Endothelial cell of umbilical vein (primary cell): ENCODE measurements around the gene DHX40. TPM values are rescaled to one million over a fixed set of nuclear protein-coding genes. Genes with fewer than 3 reads are reported as not detected.

Source experiments
- BruUV-seq: library from RNA; stranded (reverse); fragments of 400-500 nt; replicated peaks from 2 replicates; lab custom pipeline; 2021; lab: Mats Ljungman, UMichigan
- CTCF ChIA-PET: fragments of 300-600, 350-600 bp; sonication (Branson Sonifier 250); formaldehyde crosslinking; loops from one replicate; lab custom pipeline; 2021; ENCODE audit warnings: antibody characterized with exemption, inconsistent platforms; lab: Charles Lee
- POLR2A ChIA-PET: fragments of 300-600, 350-600 bp; sonication (Branson Sonifier 250); formaldehyde crosslinking; loops from one replicate; lab custom pipeline; 2021; ENCODE audit warnings: antibody characterized with exemption, inconsistent platforms; lab: Charles Lee
- DNase-seq: peaks from one replicate; pipeline ENCODE4 v3.0.0-alpha.2; 2011; ENCODE audit warnings: low read depth, low spot score
- FAIRE-seq: peaks from 2 replicates; lab custom pipeline; 2011; peaks lifted over from hg19 to GRCh38; lab: Jason Lieb, UNC
- H2AFZ ChIP-seq: 2 replicates; pipeline ENCODE4 v1.6.0; 2012; ENCODE audit warnings: low read depth, low read length, control low read depth, inconsistent platforms
- H3K27ac ChIP-seq: 2 replicates; pipeline ENCODE4 v1.5.1; 2011; ENCODE audit warnings: low read depth, mild to moderate bottlenecking, control low read depth, low read length, moderate library complexity; ENCODE audit not compliant: insufficient read depth
- H3K27me3 ChIP-seq, 2 experiments: 2 replicates each; pipeline versions ENCODE4 v1.6.0 to v1.6.1; 2011; ENCODE audit warnings: low read length in 2 of 2, mixed read lengths in 1 of 2; ENCODE audit not compliant: control insufficient read depth in 2 of 2, insufficient read depth in 2 of 2
- H3K36me3 ChIP-seq, 2 experiments: 2 replicates in 1 of 2; 3 replicates in 1 of 2; pipeline ENCODE4 v1.5.1; 2011; ENCODE audit warnings: low read length in 2 of 2, mild to moderate bottlenecking in 1 of 2, moderate library complexity in 1 of 2; ENCODE audit not compliant: control insufficient read depth in 2 of 2, insufficient read depth in 2 of 2; ENCODE audit errors: extremely low read depth in 1 of 2
- H3K4me1 ChIP-seq: 3 replicates; pipeline ENCODE4 v1.5.1; 2011; ENCODE audit warnings: mild to moderate bottlenecking, low read length; ENCODE audit not compliant: control insufficient read depth, insufficient read depth; ENCODE audit errors: extremely low read depth
- H3K4me2 ChIP-seq: 2 replicates; pipeline ENCODE4 v1.6.1; 2011; ENCODE audit warnings: low read length, control low read depth, mixed read lengths; ENCODE audit not compliant: insufficient read depth
- H3K4me3 ChIP-seq, 3 experiments: fragments of 200-600 bp in 1 of 3; sonication (generic), shearing (Covaris generic) in 1 of 3; replicated peaks in 1 of 3; 2 replicates each; pipeline ENCODE4 v1.5.1; 2011 to 2016; ENCODE audit warnings: control low read depth in 3 of 3, low read length in 3 of 3, mild to moderate bottlenecking in 2 of 3, inconsistent platforms in 1 of 3, low read depth in 1 of 3, moderate library complexity in 1 of 3; ENCODE audit not compliant: insufficient read depth in 1 of 3
- H3K79me2 ChIP-seq: 2 replicates; pipeline ENCODE4 v1.6.0; 2012; ENCODE audit warnings: low read length, inconsistent platforms; ENCODE audit not compliant: control insufficient read depth, insufficient read depth
- H3K9ac ChIP-seq: replicated peaks from 2 replicates; pipeline ENCODE3; 2011; ENCODE audit warnings: low read length, control low read depth; ENCODE audit not compliant: insufficient read depth; ENCODE audit errors: extremely low read depth
- H3K9me1 ChIP-seq: replicated peaks from 3 replicates; pipeline ENCODE4 v1.6.0; 2011; ENCODE audit warnings: mild to moderate bottlenecking, low read length; ENCODE audit not compliant: control insufficient read depth, insufficient read depth; ENCODE audit errors: extremely low read depth
- H3K9me3 ChIP-seq: replicated peaks from 2 replicates; pipeline ENCODE4 v1.5.1; 2012; ENCODE audit warnings: low read length, inconsistent platforms; ENCODE audit not compliant: control insufficient read depth, insufficient read depth
- H4K20me1 ChIP-seq: replicated peaks from 2 replicates; pipeline ENCODE3; 2011; ENCODE audit warnings: mild to moderate bottlenecking, low read length; ENCODE audit not compliant: control insufficient read depth, insufficient read depth; ENCODE audit errors: extremely low read depth
- EZH2 ChIP-seq: IDR thresholded peaks from 2 replicates; pipeline ENCODE4 v1.6.1; 2012; ENCODE audit warnings: borderline replicate concordance, low read depth, mild to moderate bottlenecking, moderate library complexity, low read length, inconsistent platforms; ENCODE audit not compliant: severe bottlenecking
- FOS ChIP-seq: IDR thresholded peaks from 2 replicates; pipeline ENCODE4 v1.6.1; 2011; ENCODE audit warnings: mild to moderate bottlenecking, low read length, moderate library complexity, borderline replicate concordance; ENCODE audit not compliant: insufficient read depth
- GATA2 ChIP-seq: IDR thresholded peaks from 2 replicates; pipeline ENCODE4 v1.7.0; 2011; ENCODE audit warnings: low read depth, mild to moderate bottlenecking, moderate library complexity, mixed read lengths, low read length; ENCODE audit not compliant: insufficient read length, insufficient read depth
- JUN ChIP-seq: IDR thresholded peaks from 2 replicates; pipeline ENCODE4 v1.6.1; 2011; ENCODE audit warnings: borderline replicate concordance, low read depth; ENCODE audit not compliant: insufficient read length, insufficient read depth
- MYC ChIP-seq: IDR thresholded peaks from one replicate; pipeline ENCODE4 v1.6.1; 2011; ENCODE audit warnings: mild to moderate bottlenecking, low read depth, low read length
- POLR2A ChIP-seq: IDR thresholded peaks from 2 replicates; pipeline ENCODE4 v1.6.1; 2012; ENCODE audit warnings: low read depth, mild to moderate bottlenecking, control low read depth, low read length
- POLR2AphosphoS5 ChIP-seq: IDR thresholded peaks from 2 replicates; pipeline ENCODE4 v1.6.1; 2012; ENCODE audit warnings: low read depth, mild to moderate bottlenecking, control low read depth, low read length, moderate library complexity; ENCODE audit not compliant: insufficient read depth
- dilution Hi-C: fragments of 300-500 bp; cut with MboI; formaldehyde crosslinking; loops from one replicate; pipeline ENCODE4 v1.15.0; 2019; ENCODE audit warnings: low sequenced_read_pairs; ENCODE audit not compliant: extremely low pct_ligation_motif_present
- intact Hi-C: fragments of 100-400 bp; cut with micrococcal nuclease; formaldehyde crosslinking; loops from one replicate; pipeline ENCODE4 v1.10.0; 2022
- polyA plus RNA-seq, 4 experiments: library from polyadenylated mRNA; depleted of rRNA in 3 of 4; stranded (reverse) in 3 of 4; unstranded in 1 of 4; fragments of >200 nt; gene quantifications; 2 replicates each; pipeline versions ENCODE4 v1.2.1 to v1.2.3, GENCODE V29; 2011 to 2012; ENCODE audit warnings: missing spikeins in 1 of 4
- total RNA-seq: library from RNA; stranded (reverse); gene quantifications from 2 replicates; pipeline ENCODE4 v1.2.3, GENCODE V29; 2021
- TF ChIP-seq, protein P1 (sequence below): IDR thresholded peaks from 2 replicates; pipeline ENCODE4 v1.6.1; 2011; ENCODE audit not compliant: insufficient read depth, insufficient read length
- TF ChIP-seq, protein P2 (sequence below), 2 donors: IDR thresholded peaks; 1 replicate in 1 of 2; 2 replicates in 1 of 2; pipeline ENCODE4 v1.5.1; 2011; ENCODE audit warnings: low read length in 2 of 2, mild to moderate bottlenecking in 2 of 2, moderate library complexity in 2 of 2, control low read depth in 1 of 2, inconsistent platforms in 1 of 2, low read depth in 1 of 2; ENCODE audit not compliant: insufficient read depth in 1 of 2; ENCODE audit errors: extremely low read depth in 1 of 2

Gene DHX40
- total and polyA plus RNA-seq, 2 donors (not counting 3 experiments of a cell fraction or from before 2014, with no cell fraction given), result 14.0 to 29.7 TPM

DNA sequence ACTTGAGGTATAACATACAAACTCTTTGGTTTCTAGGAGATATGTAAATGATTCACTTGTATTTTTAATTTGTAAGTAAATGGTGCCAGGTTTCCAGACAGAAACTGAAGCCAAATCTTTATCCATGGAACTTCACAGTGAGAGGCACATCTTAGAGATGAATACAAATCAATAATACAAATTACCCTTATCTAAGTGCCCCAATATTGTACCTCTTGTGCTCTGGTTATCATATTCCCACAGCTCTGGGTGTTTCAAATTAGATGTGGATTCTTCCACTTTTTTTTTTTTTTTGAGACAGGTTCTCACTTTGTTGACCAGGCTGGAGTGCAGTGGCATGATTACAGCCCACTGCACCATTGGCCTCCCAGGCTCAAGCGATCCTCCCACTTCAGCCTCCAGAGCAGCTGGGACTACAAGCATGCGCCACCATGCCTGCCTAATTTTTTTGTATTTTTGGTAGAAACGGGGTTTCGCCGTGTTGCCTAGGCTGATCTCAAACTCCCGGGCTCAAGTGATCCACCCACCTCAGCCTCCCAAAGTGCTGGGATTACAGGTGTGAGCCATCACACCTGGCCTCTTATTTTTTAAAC, 38.0 kb upstream of the DHX40 start:
- FAIRE-seq (no peak), DNase-seq (no peak)
- Histone ChIP-seq H3K79me2 (no peaks in the 10 kb centered on the region), H4K20me1 (no peaks in the 10 kb centered on the region), H3K4me3 (no peak overlapping the region), H3K9ac (no peak overlapping the region), H3K9me3 (no peaks in the 10 kb centered on the region), H3K27ac (no peak overlapping the region), H3K9me1 (no peaks in the 10 kb centered on the region), H3K4me1 (no peaks in the 10 kb centered on the region), H3K4me2 (no peak overlapping the region), H3K36me3 (no peaks in the 10 kb centered on the region), H2AFZ (no peak overlapping the region), H3K27me3 (peaks cover 9 to 13% of the 10 kb centered on the region in 2 experiments)
- POLR2A ChIA-PET, result no interaction called here
- BruUV-seq, result no TSS peak
- CTCF ChIA-PET, result no interaction called here
- dilution Hi-C loops, result no loop called here
- intact Hi-C loops, result loop anchor here (10.0 kb wide), 1 partner anchor 177 kb away; the partner anchor contains the start of genes PTRH2 and VMP1
- TF ChIP-seq FOS, result no peak

DNA sequence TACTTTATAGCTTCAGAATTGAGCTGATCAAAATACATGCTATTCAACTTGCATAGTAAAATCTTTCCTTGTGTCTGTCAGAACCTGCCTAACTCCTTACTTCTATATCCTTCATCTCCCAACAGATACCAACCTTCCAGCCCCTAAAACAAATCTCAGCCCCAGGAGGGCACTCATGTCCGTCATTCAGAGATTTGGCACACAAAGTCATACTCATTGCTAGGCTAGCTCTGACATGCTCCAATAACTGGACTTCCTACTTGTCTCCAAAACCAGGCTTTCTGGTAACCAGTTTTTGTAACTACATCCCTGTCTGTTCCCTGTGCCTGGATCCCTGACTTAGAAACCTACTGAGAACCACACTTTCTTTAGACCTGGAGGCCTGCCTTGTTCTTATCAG, 37.5 kb upstream of the DHX40 start:
- no peak overlapping the region for H3K9ac ChIP-seq
- no peaks in the 10 kb centered on the region for H3K4me1 ChIP-seq
- H4K20me1 ChIP-seq, result no peaks in the 10 kb centered on the region
- ChIA-PET POLR2A (no interaction called here), CTCF (no interaction called here)
- dilution Hi-C loops, result no loop called here
- no peak overlapping the region for H2AFZ ChIP-seq
- no peak overlapping the region for H3K27ac ChIP-seq
- no peaks in the 10 kb centered on the region for H3K36me3 ChIP-seq
- no TSS peak for BruUV-seq
- no peak for DNase-seq
- intact Hi-C loops, result loop anchor here (10.0 kb wide), 1 partner anchor 177 kb away; the partner anchor contains the start of genes PTRH2 and VMP1
- H3K79me2 ChIP-seq, result no peaks in the 10 kb centered on the region
- peaks cover 9 to 13% of the 10 kb centered on the region in 2 experiments for H3K27me3 ChIP-seq
- H3K9me3 ChIP-seq, result no peaks in the 10 kb centered on the region
- no peaks in the 10 kb centered on the region for H3K9me1 ChIP-seq
- H3K4me2 ChIP-seq, result no peak overlapping the region
- no peak overlapping the region for H3K4me3 ChIP-seq
- no peak for FAIRE-seq
- TF ChIP-seq, protein P1, sequence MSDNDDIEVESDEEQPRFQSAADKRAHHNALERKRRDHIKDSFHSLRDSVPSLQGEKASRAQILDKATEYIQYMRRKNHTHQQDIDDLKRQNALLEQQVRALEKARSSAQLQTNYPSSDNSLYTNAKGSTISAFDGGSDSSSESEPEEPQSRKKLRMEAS, result no peak
- TF ChIP-seq MYC (no peak), GATA2 (no peak), POLR2AphosphoS5 (no peak), FOS (no peak), EZH2 (no peak), JUN (no peak), POLR2A (no peak)
- TF ChIP-seq, protein P2, sequence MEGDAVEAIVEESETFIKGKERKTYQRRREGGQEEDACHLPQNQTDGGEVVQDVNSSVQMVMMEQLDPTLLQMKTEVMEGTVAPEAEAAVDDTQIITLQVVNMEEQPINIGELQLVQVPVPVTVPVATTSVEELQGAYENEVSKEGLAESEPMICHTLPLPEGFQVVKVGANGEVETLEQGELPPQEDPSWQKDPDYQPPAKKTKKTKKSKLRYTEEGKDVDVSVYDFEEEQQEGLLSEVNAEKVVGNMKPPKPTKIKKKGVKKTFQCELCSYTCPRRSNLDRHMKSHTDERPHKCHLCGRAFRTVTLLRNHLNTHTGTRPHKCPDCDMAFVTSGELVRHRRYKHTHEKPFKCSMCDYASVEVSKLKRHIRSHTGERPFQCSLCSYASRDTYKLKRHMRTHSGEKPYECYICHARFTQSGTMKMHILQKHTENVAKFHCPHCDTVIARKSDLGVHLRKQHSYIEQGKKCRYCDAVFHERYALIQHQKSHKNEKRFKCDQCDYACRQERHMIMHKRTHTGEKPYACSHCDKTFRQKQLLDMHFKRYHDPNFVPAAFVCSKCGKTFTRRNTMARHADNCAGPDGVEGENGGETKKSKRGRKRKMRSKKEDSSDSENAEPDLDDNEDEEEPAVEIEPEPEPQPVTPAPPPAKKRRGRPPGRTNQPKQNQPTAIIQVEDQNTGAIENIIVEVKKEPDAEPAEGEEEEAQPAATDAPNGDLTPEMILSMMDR (IDR thresholded peaks at IDR 0.05; ENCODE audit: extremely low read depth in 1 of 2, insufficient read depth in 1 of 2, low read depth in 1 of 2, low read length in 2 of 2), result no peak
